HG02798 (cell line): ENCODE results near the gene MRGPRD.

ENCODE experiments used
- ATAC-seq: cut with Tn5 transposase; IDR thresholded peaks from one replicate; pipeline ENCODE4 v1.9.1; 2021; ENCODE audit warnings: mild to moderate bottlenecking; ENCODE audit not compliant: unreplicated experiment, poor library complexity

The MRGPRD gene

DNA sequence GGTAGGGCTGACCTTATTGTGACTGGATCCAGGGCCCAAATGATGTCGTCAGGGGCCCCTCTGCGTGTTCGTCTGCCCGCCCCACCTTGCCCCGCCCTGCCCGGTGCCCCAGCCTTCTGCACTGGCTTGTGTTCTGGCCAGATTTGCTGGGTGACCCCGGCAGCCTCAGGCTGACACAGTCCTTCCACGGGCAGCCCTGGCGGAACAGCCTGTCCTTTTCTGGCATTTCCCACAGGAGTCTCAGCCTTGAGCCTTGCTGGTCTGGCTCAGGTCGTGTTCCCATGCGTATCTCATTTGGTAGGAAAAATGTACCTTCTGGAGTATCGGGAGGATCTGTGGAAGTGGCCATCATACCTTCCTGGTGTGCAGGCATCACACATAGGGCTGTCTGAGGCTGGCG, 46.1 kb downstream of the MRGPRD start:
- ATAC-seq: no peak

- no peak for ATAC-seq
Measured at GRCh38 chr11:68934321-68934645, 46.5 kb downstream of the MRGPRD start.

- no peak for ATAC-seq
Measured at GRCh38 chr11:68933605-68934320, 47.0 kb downstream of the MRGPRD start.

- ATAC-seq: no peak
Measured at GRCh38 chr11:68932933-68933577, 47.7 kb downstream of the MRGPRD start.

DNA sequence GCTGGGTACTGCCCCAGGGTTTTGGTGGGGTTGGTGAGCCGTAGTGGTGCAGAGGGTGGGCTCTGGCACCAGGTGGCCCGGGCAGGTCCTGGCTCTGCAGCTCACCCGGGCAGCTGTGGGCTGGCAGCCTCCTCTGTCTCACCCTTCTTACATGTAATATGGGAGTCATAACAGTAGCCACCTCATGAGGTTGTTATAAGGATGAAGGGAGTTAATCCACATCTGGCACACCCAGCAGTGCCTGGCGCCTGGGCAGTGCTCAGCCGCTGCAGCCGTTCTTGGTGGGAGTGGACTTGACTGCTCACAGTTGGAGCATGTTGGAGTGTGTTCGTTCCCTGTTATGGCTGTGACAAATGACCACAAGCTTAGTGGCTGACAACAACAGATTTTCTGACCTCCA, 48.4 kb downstream of the MRGPRD start:
- no peak for ATAC-seq

- ATAC-seq: no peak
Measured at GRCh38 chr11:68931911-68932310, 48.9 kb downstream of the MRGPRD start.

- ATAC-seq: no peak
Measured at GRCh38 chr11:68930991-68931855, 49.6 kb downstream of the MRGPRD start.
